GM21786 (cell line): Measurements from ENCODE around the gene NT5C3A.
"Not testable (repeated sequence)": the region's sequence is repeated elsewhere in the genome, so short reads cannot be mapped to it uniquely, and the experiment has no call there.

Experiments used
- ATAC-seq: cut with Tn5 transposase; IDR thresholded peaks from one replicate; pipeline ENCODE4 v1.9.1; 2021; ENCODE audit not compliant: unreplicated experiment

Gene NT5C3A

DNA sequence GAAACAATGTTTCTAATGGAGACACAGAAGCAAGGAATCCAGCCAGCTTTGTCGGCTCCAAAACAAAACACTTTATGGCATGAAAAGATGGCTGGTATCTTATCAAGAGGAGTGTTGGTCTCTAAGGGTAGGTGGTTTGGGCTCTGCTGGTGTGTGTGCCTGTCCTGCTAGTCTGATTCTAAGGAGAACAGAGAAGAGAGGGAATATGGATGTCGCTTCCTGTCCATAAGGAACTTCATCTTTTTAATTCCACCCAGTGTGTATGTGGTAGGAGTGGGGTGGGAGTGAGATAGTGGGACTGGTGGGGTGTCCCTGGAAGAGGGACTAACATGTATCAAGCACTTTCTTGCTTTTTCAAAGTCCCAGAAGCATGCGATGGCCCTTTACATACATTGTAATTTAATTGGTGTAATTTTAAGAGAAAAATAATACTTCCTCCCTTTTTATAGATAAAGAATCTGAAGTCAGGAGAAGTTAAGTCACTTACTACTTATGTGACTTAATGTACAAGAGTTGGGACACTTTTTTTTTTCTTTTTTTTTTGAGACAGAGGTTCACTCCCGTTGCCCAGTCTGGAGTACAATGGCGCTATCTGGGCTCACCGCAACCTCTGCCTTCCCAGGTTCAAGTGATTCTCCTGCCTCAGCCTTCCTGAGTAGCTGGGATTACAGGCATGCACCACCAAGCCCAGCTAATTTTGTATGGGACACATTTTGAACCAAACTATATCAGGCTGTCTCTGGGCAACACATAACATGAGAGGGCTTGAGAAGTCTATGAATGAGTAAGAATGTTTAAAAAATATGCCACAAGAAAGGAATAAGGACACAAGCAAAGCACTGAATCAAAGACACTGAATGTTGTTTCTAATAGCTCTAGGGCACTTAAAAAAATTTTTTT lies 18.8 kb downstream of the NT5C3A start:
- no peak for ATAC-seq

DNA sequence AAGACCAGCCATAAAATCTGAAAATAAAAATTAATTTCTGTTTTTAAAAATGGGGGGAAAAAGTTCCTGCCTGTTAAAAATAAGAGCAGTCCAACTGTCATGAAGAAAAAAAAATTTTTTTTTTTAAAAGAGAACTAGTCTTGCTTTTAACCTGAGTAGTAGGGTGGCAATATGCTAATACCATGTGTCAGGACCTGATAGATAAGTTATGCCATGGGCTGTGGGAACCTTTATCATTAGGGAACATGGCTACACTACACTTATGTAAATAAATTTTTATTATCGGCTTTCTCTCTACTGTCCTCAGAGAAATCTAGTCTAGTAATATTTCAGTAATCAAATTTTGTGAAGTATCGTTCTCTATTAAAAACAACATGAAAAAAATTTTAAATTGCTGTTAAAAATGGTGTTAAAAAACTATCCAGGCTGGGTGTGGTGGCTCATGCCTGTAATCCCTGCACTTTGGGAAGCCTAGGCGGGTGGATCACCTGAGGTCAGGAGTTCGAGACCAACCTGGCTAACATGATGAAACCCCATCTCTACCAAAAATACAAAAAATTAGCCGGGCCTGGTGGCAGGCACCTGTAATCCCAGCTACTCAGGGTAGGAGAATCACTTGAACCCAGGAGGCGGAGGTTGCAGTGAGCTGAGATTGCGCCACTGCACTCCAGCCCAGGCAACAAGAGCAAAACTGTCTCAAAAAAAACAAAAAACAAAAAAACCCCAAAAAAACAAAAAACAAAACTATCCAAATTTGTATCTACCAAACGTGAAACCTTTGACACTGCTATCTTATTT lies 20.7 kb downstream of the NT5C3A start:
- ATAC-seq, result no peak

- peak; percentile 93 for ATAC-seq
These were observed 21.6 kb downstream of the NT5C3A start for GRCh38 chr7:33040803-33041516.

DNA sequence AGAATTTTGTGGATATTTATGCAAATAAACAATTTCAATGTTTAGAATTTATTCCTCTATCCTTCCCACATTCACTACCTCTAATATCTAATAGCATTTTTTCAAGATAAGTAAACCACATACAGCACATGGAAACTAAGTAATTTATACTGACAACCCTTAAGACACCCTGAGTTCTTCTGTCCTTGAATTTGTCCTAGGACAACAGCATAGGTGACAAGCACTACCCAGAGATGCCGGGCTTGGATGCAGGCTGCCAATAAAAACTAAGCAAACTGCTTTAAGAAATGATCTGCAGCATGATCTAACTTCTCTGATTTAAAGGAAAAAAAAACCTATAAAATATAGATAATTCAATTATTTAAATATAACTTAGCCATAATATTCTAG lies 22.7 kb downstream of the NT5C3A start:
- ATAC-seq, result no peak

GRCh38 chr7:33039257-33039902 lies 23.2 kb downstream of the NT5C3A start:
- peak; percentile 24 for ATAC-seq

- ATAC-seq, result no peak
These were observed 23.9 kb downstream of the NT5C3A start for GRCh38 chr7:33038639-33039038.

DNA sequence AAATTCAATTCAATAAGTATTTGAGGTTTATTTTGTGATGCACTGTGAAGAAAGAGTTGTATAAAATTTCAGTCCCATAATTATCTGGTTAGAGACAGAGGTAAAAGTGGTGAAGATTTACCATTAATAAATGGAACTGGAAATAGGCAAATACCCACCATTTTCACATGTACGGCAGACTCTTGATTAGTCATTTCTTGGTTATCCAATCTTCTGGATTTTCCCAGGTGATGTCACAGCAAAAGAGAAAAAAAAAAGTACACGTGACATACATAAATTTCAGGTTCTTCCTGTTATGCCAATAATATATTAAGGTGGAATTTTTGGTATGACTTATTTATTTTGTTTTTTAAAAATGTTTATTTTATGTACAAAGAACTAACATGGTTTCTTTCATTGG lies 26.8 kb downstream of the NT5C3A start:
- no peak for ATAC-seq

- no peak for ATAC-seq
These were observed 38.3 kb downstream of the NT5C3A start for GRCh38 chr7:33024189-33024757.

- no peak for ATAC-seq
These were observed 50.2 kb downstream of the NT5C3A start for GRCh38 chr7:33012364-33012763.

DNA sequence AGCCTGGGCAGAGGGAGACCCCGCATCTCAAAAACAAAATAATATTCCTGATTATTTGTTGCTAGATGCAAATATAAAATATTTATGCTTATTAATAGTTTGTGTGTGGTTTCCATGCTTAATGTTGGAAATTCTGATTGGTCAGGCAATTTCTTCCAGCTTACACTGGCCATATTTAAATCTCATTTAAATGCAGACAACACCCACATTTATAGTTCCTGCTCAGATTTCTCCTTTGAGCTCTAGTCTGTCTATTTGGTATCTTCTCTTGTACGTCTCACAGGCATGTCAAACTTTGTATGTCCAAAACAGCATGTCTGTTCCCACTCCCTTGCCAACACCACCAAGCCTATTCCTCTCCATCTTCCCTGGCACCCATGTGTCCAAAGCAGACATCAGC lies 52.8 kb downstream of the NT5C3A start:
- no peak for ATAC-seq

GRCh38 chr7:33005690-33006089 lies 56.9 kb downstream of the NT5C3A start:
- ATAC-seq, result not testable (repeated sequence)

DNA sequence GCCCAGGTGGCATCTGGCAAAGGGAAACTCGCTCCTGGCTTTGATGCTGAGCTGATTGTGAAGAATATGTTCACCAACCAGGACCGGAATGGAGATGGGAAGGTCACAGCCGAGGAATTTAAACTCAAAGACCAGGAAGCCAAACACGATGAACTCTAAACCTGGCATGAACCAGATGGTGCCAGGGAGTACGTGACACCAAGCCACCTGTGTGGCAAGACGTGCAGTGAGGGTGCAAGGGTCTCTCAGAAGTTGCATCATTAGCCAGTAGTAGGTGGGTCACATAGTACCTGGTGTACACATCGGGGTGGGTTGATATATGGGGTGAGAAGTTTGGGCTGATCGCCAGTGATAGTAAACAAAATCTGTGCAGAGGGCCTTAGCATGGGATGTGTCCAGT lies 57.4 kb downstream of the NT5C3A start:
- not testable (repeated sequence) for ATAC-seq

GRCh38 chr7:33004104-33004616 lies 58.4 kb downstream of the NT5C3A start:
- not testable (repeated sequence) for ATAC-seq

GRCh38 chr7:33003111-33003510 lies 59.5 kb downstream of the NT5C3A start:
- not testable (repeated sequence) for ATAC-seq

- ATAC-seq, result not testable (repeated sequence)
These were observed 63.2 kb downstream of the NT5C3A start for GRCh38 chr7:32999380-32999779.

DNA sequence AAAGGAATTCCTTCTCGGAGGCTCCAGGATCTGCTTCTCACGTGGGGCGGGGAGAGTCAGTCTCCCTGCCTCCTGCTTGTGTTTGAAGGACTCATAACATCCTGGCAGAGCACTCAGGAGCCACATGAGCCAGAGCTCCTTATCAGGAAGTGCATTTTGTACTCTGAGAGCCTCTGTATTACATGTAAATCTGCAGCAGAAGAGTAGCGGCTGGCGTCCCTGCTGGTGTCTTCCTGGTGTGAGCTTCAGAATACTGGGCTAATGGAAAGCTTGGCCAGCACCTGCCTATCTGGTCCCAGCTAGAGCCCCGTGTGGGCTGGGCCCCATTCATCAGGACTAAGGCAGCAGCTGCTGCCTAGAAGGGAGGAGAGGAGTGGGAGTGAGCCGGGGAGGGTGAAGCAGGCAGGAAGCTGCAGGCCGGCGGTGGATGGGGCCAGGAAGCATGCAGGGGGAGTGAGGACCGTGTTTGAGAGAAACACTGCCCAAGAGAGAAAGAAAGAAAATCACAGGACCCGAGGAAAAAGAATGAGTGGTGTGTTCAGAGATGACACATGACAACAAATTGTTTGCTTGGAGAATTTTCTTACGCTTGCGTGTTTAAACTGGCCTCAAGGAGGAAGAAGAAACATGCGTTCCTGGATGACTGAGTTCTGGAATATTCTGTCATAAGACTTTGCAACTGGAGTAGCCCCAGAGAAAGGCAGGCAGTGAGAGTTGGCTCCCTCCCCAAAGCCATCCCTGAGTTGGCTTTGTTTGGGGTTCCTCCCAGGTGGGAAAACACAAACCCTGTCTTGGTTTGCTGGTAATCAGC lies 64.0 kb downstream of the NT5C3A start:
- peak; percentile 66 for ATAC-seq

GRCh38 chr7:32997956-32998355 lies 64.6 kb downstream of the NT5C3A start:
- not testable (repeated sequence) for ATAC-seq

- ATAC-seq, result not testable (repeated sequence)
These were observed 69.8 kb downstream of the NT5C3A start for GRCh38 chr7:32992750-32993149.

DNA sequence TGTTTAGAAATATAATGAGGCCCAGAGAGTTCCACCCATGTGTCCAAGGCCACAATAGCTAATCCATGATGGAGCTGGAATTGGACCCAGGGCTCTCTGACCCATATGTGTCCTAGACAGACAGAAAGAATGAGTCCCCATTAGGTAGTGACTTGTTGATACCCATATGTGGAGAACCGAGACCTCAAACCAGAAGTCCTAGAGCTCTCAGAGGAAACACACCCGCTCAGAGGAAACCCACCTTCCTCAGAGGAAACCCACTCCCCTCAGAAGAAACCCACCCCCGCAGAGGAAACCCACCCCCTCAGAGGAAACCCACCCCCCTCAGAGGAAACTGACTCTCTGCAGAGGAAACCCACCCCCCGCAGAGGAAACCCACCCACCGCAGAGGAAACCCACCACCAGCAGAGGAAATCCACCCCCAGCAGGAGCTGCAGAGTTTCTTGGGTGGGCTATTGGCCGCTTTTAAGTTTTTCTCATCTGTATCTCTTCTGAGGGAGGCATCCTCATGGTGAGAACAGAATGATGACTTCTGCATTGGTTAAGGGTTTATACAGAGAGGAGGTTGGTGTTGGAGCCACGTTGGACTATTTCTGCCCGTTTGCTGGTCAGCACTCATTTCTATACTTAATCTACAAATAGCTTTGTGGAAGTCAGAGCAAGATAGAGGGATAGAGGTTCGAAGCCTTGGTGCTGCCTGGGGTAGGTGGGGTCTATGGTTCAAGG lies 70.4 kb downstream of the NT5C3A start:
- not testable (repeated sequence) for ATAC-seq
